Heart right ventricle (tissue), 16 donors: ENCODE data around the gene TNFRSF18. TPM values are rescaled to one million over a fixed set of nuclear protein-coding genes. Genes with fewer than 3 reads are reported as not detected.

Source experiments
- ATAC-seq, 8 donors: fragments of 200-7000 bp; cut with Tn5 transposase; one replicate each; pipeline ENCODE4 v1.9.1; 2020; ENCODE audit warnings: mild to moderate bottlenecking in 8 of 8, moderate library complexity in 8 of 8, moderate number of reproducible peaks in 1 of 8
- DNase-seq, 2 donors: peaks; one replicate each; pipeline ENCODE4 v3.0.0-alpha.2; 2020
- H3K27ac ChIP-seq, 10 donors: fragments of 200-600 bp; sonication (generic) in 2 of 10; one replicate each; pipeline versions ENCODE4 v1.5.0 to v1.8.0; 2020 to 2022; ENCODE audit warnings: mild to moderate bottlenecking in 3 of 10
- H3K27me3 ChIP-seq, 7 donors: fragments of 200-600 bp; one replicate each; pipeline ENCODE4 v1.8.0; 2021 to 2022; ENCODE audit warnings: mild to moderate bottlenecking in 2 of 7
- H3K36me3 ChIP-seq, 9 donors: fragments of 200-600 bp; sonication (generic) in 1 of 9; one replicate each; pipeline versions ENCODE4 v1.5.0 to v1.8.0; 2020 to 2022; ENCODE audit warnings: mild to moderate bottlenecking in 2 of 9
- H3K4me1 ChIP-seq, 9 donors: fragments of 200-600 bp; sonication (generic) in 1 of 9; one replicate each; pipeline versions ENCODE4 v1.5.0 to v1.8.0; 2020 to 2022; ENCODE audit warnings: mild to moderate bottlenecking in 4 of 9
- H3K4me3 ChIP-seq, 10 donors: fragments of 200-600 bp; sonication (generic) in 2 of 10; one replicate each; pipeline versions ENCODE4 v1.5.0 to v1.8.0; 2020 to 2022; ENCODE audit warnings: mild to moderate bottlenecking in 7 of 10, moderate library complexity in 2 of 10
- H3K9me3 ChIP-seq, 11 donors: fragments of 200-600 bp in 10 of 11; sonication (generic) in 2 of 11; one replicate each; pipeline versions ENCODE4 v1.5.0 to v1.8.0; 2013 to 2022; ENCODE audit warnings: mild to moderate bottlenecking in 2 of 11, control low read depth in 1 of 11, moderate library complexity in 1 of 11
- WGBS, 2 donors: extraction: QIAGEN DNeasy Blood & Tissue Kit; methylation state at CpG; one replicate each; pipeline ENCODE4 v1.1.7; 2013; ENCODE audit warnings: inconsistent platforms in 1 of 2; 5-methylcytosine and 5-hydroxymethylcytosine counted together
- intact Hi-C, 10 donors: fragments of 100-400 bp; cut with DNase I; formaldehyde crosslinking; loops; one replicate each; pipeline versions ENCODE4 v1.11.1 to v1.14.2; 2022
- polyA plus RNA-seq, 2 donors: library from polyadenylated mRNA; stranded (reverse); fragments of 200-250 nt; gene quantifications; one replicate each; pipeline ENCODE4 v1.2.3, GENCODE V29; 2013
- total RNA-seq, 10 donors: library from RNA; stranded (reverse); fragmentation: NEBNext Ultra II Directional in 3 of 10; extraction: Animal tissue kit (Norgen Biotek cat#: 25700) in 3 of 10; gene quantifications; one replicate each; pipeline versions ENCODE4 v1.2.1 to v1.2.4, GENCODE V29; 2021 to 2023
- TF ChIP-seq, protein P1 (sequence below), 9 donors: fragments of 200-600 bp; sonication (generic) in 2 of 9; IDR thresholded peaks; one replicate each; pipeline versions ENCODE4 v1.5.0 to v1.8.0; 2021 to 2022; ENCODE audit warnings: antibody characterized with exemption in 9 of 9, mild to moderate bottlenecking in 5 of 9, moderate library complexity in 1 of 9
- donor health status: Arrhythmogenic right ventricular cardiomyopathy.
- donor health status: ischemic (EF 13 %, LVEDD 7.1; RV severe dilation, severe dysfunction).
- donor health status: healthy with polysubstance abuse.
- donor health status: DM: no; HTN: yes; CAD: no.
- donor health status: DM: no; HTN: no; CAD: no.
- donor health status: ischemic (EF 25% LVEDD 6.9; RV normal size, moderate dysfunction).
- donor health status: ischemic (EF 25% LVEDD 5.7; RV mildly dilated, moderate dysfunction).
- donor health status: healthy.
- donor health status: DM: yes; HTN: yes; CAD: no.
- donor health status: Ischemic cardiomyopathy.
- donor health status: ischemic (EF 35%, LVEDD 5.7; RV mildly dilated, moderate dysfunction).
- donor health status: nonischemic (EF 11% LVEDD 7.7; RV severe dilation, severe dysfunction).
- donor health status: DM: yes; HTN: yes; CAD: no.
- donor health status: PGD.
- donor health status: ischemic (EF 29% LVEDD 5.4; RV normal size, mild dysfunction).
- donor health status: nonischemic (EF 23%, LVEDD 6.1; RV moderate dilation, normal function).

Gene TNFRSF18
- total and polyA plus RNA-seq, 12 donors = 0.26 to 1.7 (median 0.38) TPM; not detected in 8

DNA sequence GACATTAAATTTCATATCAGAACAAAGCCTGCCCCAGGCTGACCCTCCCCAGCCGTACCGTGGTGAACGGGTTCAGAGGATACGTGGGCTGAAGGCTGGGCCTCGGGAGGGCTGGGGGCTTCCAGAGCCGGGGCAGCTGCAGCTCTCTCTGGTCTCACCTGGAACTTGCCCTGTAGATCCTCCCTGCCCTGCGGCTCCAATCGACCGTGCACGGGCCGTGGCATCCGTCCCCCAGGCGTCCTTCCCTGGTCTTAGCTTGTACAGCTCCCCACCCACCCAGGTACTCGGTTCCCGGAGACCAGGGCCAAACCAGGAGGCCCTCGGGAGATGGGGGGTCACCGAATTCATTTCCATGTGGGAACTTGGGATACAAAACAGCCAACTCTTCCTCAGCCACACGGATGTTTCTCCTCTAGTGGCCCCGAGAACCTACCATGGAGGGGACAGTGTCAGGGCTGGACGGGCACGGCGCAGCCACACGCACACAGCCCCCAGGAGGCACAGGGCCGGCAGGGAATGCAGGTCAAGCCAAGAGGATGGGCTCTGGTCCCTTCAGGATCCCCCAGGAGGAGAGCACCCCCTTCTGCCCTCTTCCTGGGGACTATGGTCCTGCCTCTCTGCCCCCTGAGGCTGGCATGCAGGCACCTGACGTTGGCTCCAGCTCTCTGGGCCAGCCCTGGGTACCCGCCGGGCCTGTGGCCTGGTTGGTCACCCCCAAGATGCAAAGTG is 28.8 kb upstream of the TNFRSF18 start:
- Histone ChIP-seq H3K9me3 (no peaks in the 10 kb centered on the region), H3K4me1 (peaks cover 10 to 48% (median 32%) of the 10 kb centered on the region in 9 donors), H3K36me3 (peaks cover 0 to 12% (median 0%) of the 10 kb centered on the region in 9 donors), H3K4me3 (no peak overlapping the region), H3K27ac (no peak overlapping the region), H3K27me3 (peaks cover 6 to 32% (median 28%) of the 10 kb centered on the region in 7 donors)
- WGBS, 2 donors = 91 to 92% methylated on average over 27 of the region's 27 CpGs
- TF ChIP-seq, protein P1, sequence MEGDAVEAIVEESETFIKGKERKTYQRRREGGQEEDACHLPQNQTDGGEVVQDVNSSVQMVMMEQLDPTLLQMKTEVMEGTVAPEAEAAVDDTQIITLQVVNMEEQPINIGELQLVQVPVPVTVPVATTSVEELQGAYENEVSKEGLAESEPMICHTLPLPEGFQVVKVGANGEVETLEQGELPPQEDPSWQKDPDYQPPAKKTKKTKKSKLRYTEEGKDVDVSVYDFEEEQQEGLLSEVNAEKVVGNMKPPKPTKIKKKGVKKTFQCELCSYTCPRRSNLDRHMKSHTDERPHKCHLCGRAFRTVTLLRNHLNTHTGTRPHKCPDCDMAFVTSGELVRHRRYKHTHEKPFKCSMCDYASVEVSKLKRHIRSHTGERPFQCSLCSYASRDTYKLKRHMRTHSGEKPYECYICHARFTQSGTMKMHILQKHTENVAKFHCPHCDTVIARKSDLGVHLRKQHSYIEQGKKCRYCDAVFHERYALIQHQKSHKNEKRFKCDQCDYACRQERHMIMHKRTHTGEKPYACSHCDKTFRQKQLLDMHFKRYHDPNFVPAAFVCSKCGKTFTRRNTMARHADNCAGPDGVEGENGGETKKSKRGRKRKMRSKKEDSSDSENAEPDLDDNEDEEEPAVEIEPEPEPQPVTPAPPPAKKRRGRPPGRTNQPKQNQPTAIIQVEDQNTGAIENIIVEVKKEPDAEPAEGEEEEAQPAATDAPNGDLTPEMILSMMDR (IDR thresholded peaks at IDR 0.05) = no peak
- DNase-seq (no peak), ATAC-seq (no peak)
- intact Hi-C loops = loop anchor here in 1 of 10 donors (5.0 kb wide), 1 partner anchor 113 kb away; no protein-coding TSS in a partner anchor

DNA sequence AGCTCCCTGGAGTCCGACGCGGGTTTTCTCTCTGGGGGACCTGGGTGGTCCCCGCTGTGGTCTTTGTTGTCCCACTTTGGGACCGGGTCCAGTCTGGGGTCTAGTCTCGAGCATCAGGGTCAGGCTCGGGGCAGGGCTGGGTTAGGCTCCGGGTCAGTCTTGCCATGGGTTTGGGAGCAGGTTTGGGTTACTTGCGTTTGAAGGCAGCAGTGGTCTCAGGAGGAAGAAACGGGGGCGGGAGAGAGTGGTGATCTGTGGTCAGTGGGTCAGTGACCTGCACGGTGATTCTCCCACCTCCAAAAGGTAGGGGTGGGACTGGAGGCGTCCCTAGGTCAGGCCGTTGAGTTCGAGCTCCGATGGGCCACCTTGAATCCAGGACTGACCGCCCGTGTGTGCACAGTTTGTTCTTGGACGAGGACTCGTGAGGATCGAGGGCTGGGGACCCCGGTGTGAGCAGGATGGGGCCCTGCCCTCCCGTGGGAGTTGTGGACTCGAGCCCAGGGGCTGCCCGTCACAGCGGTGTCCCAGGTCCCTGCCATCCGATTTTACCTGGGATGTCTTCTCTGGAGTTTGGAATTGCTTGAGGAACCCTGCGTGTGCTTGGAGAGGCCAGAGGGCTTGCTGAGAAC is 27.9 kb upstream of the TNFRSF18 start:
- Histone ChIP-seq H3K4me3 (no peak overlapping the region), H3K27ac (no peak overlapping the region), H3K9me3 (no peaks in the 10 kb centered on the region), H3K36me3 (peaks cover 0 to 14% (median 0%) of the 10 kb centered on the region in 9 donors), H3K4me1 (peaks cover 15 to 55% (median 40%) of the 10 kb centered on the region in 9 donors), H3K27me3 (peaks cover 4 to 23% (median 19%) of the 10 kb centered on the region in 7 donors)
- 96% methylated on average over 28 of the region's 28 CpGs for WGBS, 2 donors
- TF ChIP-seq, protein P1 (IDR thresholded peaks at IDR 0.05) = no peak
- intact Hi-C loops = loop anchor here in 3 of 10 donors (5.0 kb wide), 3 partner anchors 38 to 112 kb away; partner anchors contain the start of gene UBE2J2 (in 1 of the 3)
- DNase-seq (no peak), ATAC-seq (no peak)

DNA sequence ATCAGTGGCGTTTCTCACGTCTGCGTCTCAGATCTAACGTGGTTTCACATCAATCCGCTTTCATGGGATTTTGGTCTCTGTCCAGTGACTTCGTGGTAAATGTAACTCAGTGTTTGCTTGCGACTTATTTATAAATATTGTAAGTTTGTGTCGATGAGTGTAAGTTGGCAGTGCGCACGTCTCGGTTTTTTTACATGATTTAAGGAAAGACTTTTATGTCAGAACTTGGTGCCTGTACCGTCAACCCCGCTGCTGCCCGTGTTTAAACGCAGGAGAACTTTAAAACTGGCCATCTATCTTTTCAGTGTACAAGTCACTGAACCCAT is 27.1 kb upstream of the TNFRSF18 start:
- H3K9me3 ChIP-seq = no peaks in the 10 kb centered on the region
- ATAC-seq (no peak), DNase-seq (no peak)
- H3K27me3 ChIP-seq = peaks cover 0 to 15% (median 12%) of the 10 kb centered on the region in 7 donors
- peaks cover 15 to 60% (median 44%) of the 10 kb centered on the region in 9 donors for H3K4me1 ChIP-seq
- intact Hi-C loops = loop anchor here in 3 of 10 donors (5.0 kb wide), 3 partner anchors 39 to 111 kb away; partner anchors contain the start of gene UBE2J2 (in 1 of the 3)
- TF ChIP-seq, protein P1 (IDR thresholded peaks at IDR 0.05) = no peak
- peaks cover 0 to 19% (median 1%) of the 10 kb centered on the region in 9 donors for H3K36me3 ChIP-seq
- 97 to 98% methylated on average over 15 of the region's 15 CpGs for WGBS, 2 donors
- no peak overlapping the region for H3K27ac ChIP-seq
- H3K4me3 ChIP-seq = no peak overlapping the region

DNA sequence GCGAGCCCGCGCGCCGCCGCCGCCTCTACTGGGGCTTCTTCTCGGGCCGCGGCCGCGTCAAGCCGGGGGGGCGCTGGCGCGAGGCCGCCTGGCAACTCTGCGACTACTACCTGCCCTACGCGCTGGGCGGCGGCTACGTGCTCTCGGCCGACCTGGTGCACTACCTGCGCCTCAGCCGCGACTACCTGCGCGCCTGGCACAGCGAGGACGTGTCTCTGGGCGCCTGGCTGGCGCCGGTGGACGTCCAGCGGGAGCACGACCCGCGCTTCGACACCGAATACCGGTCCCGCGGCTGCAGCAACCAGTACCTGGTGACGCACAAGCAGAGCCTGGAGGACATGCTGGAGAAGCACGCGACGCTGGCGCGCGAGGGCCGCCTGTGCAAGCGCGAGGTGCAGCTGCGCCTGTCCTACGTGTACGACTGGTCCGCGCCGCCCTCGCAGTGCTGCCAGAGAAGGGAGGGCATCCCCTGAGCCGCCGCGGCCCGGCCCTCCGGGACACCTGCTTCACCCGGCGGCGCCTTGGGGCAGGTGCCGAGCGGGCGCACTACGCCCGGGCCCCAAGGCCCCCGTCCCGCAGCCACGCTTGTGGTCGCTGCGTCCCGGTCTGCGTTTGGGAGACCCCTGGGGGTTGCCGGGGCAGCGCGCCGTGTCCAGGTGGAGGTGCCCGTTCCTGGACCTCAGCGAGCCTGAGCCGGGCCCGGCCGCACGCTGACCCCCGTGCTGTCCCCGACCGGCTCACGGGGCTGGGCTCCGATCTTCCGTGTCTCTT is 26.6 kb upstream of the TNFRSF18 start:
- Histone ChIP-seq H3K9me3 (no peaks in the 10 kb centered on the region), H3K4me3 (peak overlapping the region in 9 of 10 donors; percentile 8 to 48 (median 40)), H3K4me1 (peaks cover 15 to 58% (median 42%) of the 10 kb centered on the region in 9 donors), H3K36me3 (peaks cover 0 to 25% (median 7%) of the 10 kb centered on the region in 9 donors), H3K27me3 (peaks cover 0 to 10% (median 6%) of the 10 kb centered on the region in 7 donors), H3K27ac (peak overlapping the region in 3 of 10 donors; percentile 9 to 73 (median 26))
- intact Hi-C loops = loop anchor here in 3 of 10 donors (5.0 kb wide), 3 partner anchors 39 to 111 kb away; partner anchors contain the start of gene UBE2J2 (in 1 of the 3)
- 77% methylated on average over 83 to 98 of the region's 98 CpGs for WGBS, 2 donors
- TF ChIP-seq, protein P1 (IDR thresholded peaks at IDR 0.05) = no peak
- DNase-seq = no peak
- no peak for ATAC-seq
